Measurements from ENCODE around the gene FXYD6.

GRCh38 chr11:117819096-117820040 lies 57.1 kb downstream of the FXYD6 start:
- TF ChIP-seq EZH2phosphoT487 (IDR thresholded peaks at IDR 0.05; ENCODE audit: borderline replicate concordance, low read depth, low read length) (no peak), CTCF (conservative IDR thresholded peaks at IDR 0.05; ENCODE audit: low read length) (peak; percentile 70)

Measured in OCI-LY7 (cell line).